NCI-H446 (cell line): ENCODE measurements around the gene TTR.

ENCODE experiments used
- DNase-seq, 2 experiments: peaks; one replicate each; lab custom pipeline; 2025; lab: John Stamatoyannopoulos, UW

TTR gene

DNA sequence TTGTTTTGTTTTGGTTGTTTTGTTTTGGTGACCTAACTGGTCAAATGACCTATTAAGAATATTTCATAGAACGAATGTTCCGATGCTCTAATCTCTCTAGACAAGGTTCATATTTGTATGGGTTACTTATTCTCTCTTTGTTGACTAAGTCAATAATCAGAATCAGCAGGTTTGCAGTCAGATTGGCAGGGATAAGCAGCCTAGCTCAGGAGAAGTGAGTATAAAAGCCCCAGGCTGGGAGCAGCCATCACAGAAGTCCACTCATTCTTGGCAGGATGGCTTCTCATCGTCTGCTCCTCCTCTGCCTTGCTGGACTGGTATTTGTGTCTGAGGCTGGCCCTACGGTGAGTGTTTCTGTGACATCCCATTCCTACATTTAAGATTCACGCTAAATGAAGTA lies at the start of gene TTR:
TSS of gene TTR (plus strand) at position 250 of the 400 bp plus-strand sequence. CDS start at position 276, 26 bp downstream.
- no peak for DNase-seq

DNA sequence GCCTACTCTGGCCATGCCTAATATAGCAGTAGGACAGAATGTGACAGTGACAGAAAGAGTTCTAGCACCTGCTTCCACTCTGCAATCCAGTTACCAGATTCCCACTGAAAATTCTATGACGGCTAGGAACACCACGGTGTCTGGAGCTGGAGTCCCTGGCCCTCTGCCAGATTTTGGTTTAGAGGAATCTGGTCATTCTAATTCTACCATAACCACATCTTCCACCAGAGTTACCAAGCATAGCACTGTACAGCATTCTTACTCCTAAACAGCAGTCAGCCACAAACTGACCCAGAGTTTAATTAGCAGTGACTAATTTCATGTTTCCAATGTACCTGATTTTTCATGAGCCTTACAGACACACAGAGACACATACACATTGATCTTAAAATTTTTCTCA lies 45.2 kb upstream of the TTR start:
- DNase-seq = no peak

DNA sequence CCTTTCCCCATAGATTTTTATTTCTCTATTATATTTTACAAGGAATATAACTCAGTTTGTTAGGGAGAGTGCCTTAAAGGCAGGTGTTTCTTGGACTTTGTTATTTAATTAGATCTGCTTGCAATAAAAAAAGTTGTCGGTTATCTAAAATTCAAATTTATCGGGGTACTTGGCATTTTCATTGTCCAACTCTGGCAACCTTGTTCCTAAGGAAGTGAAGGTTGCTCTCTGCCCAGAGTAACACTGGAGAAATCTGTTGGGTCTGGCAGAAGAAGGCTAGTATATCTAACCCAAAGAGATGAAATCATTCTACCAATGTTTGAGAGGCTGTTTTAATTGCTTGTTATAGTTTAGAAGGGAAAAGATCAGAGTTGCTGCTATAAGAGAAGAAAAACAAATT lies 42.8 kb upstream of the TTR start:
- DNase-seq = no peak

DNA sequence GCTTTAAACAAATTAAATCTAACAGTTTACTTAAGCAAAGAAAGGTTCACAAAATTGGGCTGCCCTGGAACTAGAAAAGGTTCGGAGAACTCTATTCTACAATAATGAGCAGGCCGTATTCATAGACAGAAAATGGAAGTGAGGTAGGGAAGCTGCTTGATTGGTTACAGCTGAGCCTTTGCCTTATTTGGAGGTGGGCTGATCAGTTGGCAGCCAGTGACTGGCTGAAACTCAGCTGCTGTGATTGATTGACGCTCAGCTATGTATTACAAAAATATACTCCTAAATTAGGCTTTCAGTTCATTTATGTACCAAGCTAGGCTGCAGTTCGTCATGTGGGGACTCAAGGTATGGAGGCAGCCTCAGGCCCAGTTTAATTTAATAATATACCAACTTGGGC lies 42.3 kb upstream of the TTR start:
- DNase-seq = no peak

DNA sequence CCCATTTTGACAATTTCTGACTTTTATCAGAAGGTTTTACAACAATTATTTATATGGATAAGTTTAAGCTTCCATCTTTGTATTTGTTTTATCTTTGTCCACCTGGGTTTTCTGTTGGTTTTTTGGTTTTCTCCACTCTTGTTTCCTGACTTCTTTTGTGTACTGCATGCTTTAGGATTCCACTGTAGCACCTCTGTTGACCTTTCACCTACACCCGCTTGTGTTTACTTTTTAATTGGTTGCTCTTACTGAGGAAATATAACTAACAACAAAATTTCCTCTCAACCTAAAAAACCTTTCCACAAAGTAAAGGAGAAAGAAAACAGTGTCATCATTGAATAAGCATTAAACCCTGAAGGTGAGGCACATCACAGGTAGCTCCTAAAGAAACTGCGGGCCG lies 39.8 kb upstream of the TTR start:
- no peak for DNase-seq

DNA sequence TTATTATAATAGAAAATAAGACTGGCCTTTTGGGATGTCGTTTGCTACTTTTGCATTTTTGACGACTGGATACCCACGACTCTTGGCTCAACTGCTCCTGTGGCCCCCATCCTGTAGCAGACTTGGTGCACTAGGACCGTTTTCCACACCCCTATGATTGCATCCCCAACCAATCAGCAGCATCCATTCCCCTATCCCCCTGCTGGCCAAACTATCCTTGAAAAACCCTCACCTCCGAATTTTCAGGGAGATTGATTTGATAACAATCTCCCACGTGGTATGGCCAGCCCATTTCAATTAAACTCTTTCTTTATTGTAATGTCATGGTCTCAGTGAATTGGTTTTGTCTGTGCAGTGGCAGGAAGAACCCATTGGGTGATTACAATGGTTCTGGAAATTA lies 37.9 kb upstream of the TTR start:
- DNase-seq = no peak

DNA sequence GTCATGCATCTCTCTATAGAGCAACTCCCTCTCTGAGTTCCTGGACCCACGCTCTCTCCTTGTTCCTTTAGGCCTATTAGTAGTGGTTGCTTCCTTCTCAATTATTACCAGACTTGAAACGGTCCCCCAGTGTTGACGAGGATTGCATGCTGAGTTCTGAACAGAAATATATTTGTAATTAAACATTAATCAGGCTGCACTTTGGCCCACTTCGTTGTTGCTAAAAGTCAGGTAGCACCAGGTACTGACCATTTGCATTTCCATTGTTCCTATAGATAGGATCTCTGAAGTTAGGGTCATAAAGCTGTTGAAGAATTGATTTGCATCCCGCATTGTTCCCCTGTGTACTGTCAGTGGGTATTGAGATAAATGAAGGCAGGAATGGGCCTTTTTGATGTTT lies 36.9 kb upstream of the TTR start:
- no peak for DNase-seq

DNA sequence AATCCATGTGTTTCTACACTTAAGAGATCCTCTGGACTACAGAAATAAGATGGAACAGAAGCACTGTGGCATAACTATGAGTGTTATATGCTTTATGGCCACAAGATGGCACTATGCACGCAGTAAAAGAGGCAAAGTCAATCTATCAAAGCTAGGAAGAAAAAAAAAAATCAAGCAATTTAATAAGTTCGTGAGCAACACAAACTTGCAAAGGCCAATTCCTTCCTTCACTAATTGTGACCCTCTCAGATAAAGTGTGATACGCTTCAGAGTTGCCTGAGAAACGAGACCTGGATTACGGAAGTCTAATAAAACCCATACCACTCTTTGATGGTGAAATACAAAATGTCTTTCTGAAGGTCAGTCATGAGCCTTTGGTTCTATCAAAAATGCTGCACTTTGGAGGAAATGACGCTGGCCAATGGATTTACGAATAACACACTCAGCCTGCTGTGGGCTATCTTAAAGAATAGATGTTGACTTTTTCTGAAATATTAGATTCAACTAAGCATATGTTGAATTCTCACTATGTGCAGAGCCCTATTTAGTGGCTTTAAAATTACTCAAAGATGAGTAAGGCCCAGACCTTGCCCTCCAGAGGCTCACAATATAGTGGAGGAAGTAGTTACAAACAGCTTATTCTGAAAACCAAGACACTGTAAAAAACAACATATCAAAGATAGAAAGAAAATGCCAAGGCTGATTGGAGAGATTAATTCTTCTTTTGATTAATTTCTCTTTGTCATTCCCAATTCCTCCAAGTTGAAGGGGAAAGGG lies 35.5 kb upstream of the TTR start:
- DNase-seq = peak; percentile 1 to 60

DNA sequence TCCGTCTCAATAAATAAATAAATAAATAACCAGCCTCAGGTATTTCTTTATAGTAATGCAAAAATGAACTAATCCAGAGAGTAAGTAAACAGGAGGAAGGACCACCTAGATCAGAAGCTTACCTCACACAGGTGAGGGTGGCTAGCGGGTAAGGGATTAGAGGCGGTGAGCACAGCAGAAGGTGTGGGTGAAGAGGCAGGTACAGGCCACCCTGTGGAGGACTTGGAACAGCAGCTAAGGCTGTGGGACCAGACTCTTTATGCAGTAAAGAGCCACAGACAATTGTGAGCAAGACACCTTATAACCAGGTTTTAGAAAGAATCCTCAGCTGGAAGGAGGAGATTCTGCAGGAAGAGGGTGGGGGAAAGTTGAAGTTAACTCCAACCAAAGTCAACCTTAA lies 34.2 kb upstream of the TTR start:
- DNase-seq = no peak

DNA sequence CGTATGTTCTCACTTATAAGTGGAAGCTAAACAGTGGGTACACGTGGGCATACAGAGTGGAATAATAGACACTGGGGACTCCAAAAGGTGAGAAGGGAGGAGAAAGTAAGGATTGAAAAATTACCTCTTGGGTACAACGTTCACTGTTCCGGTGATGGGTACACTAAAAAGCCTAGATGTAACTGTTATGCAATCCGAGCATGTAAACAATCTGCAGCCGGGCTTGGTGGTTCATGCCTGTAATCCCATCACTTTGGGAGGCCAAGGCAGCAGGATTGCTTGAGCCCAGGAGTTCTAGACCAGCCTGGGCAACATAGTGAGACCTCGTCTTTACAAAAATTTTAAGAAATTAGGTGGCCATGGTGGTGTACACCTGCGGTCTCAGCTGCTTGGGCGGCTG lies 33.1 kb upstream of the TTR start:
- DNase-seq = no peak

DNA sequence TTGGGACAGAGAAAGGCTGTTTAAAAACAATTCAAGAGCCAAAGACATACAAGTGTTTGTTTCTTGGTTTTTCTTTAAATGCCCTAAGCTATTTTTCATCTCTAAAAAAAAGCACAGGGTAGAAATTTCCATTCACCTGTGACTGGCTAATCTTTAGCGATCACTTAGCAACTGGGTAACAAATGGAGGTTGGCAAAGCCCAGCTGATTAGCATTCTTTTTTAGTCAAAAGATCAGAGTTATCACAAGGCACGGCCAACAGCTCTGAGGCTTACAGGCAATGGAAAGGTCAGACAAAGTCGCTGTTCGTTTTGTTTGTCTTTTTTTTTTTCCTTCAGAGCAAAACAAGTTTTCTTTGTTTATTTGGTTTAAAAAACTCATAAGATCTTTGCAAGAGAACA lies 29.0 kb upstream of the TTR start:
- DNase-seq = no peak

DNA sequence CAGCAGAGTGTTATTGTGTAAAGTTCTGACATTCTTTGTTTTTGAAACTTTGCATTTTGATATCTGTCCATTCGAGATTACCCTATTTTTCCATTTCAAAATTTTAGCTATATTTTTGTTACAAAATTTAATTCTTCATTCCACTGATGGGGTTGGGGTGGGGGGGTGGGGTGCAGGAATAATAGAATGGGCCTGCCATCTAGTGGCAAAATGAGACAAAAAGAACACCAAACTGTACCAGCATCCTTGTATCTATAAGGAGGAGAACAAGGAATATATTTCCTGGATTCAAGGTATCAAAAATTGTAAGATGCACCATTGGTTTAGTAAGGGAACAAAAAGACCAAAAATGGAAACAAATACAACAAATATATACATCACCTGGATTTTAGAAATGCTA lies 27.9 kb upstream of the TTR start:
- no peak for DNase-seq

DNA sequence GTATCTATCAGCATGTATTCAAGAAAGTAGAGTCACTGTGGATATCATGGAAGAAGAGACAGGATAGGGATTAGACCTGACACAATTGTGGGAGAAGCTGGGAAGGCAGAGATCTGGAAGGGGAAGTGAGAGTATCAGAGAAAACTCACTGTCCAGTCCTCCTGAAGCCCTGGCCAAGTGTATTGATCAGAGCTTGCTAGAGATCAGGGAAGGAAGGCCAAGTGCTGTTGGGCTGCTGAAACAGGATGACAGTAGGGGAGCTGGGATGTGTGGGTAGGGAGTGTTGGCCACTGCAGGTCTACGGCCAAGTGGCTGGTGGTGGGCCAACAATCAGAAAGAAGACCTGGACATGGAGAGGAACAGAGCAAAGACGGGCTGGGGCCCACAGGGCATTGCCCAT lies 26.3 kb upstream of the TTR start:
- DNase-seq = no peak

DNA sequence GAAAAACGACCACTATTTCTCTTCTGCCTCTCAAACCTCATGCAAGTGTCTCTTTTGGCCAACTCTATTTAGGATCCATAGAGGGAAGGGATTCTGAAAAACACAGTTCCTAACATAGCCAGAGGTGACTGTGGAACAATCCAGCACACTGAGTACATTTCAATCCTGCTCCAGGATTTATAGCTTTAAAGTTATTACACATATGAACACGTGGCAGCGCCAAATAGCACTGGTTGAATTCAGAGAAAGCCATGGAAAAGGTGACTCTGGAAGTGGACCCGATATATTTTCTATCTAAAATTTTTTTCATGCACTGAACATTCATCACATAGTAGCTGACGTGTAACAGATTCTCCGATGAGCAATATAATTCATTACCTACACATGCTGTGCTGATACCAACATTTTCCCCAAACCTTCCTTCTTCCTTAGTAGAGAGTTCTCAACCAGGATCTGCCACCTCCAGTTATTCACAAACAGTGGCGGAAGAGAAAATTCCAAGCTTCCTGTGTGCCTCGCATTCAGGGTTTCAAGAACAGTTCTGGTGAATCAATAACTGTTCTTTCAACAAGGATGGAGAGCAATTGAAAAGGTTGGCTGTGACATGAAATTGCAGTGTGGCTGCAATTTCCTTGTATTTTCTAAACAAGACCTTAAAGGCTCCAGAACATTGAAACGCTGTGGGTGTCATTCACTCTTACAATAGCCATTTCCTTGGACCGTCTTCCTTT lies 25.7 kb upstream of the TTR start:
- no peak for DNase-seq

DNA sequence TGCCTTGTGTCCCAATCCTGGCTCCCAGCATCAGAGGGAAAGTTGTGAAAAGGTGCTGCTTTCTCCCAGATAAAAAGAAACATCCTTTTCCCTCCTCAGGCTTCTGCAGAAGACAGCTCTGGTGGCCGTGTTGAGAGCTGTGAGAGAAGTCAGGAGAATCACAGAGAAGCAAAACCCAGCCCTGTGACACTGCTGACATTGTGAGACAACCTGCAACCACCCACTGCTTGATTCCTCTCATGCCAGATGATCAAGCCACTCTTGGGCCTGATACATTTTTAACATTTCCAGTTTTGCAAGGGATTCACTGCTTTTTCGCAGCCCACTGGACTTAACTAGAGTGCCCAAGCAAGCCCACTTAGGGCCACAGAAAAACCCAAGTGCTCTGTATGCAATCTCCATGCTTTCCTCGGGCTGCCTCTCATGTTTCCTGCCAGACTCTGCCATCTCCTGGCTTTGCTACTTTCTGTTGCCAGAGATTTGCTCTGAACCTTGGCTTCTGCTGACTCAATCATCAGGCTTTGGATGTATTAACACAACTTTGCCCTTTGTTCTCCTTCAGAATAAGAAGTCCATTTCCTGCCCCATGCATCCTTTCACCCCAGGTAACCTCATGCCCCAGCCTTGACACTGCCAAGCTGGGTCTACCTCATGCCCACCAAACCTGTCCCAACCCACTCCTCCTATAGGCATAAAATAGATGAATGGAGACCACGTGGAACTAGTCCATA lies 24.9 kb upstream of the TTR start:
- no peak for DNase-seq

DNA sequence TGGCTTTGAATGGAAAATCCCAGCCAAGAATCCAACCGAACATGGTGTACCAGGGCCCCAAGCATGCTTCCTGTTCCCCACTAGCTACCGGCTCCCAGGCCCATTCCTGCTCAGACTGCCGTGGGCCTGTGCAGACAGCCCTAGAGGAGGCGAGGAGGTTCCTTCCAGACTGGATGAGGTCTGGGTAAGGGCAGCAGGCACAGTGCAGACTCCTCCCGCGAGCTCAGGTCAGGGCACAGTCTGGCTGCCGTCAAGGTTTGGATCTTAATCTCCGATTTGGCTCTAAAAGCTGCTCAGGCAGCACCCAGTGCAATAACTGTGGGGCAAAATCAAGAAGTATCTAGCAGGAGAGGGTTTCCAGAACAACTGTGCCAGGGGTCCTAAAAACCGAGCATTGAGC lies 19.3 kb upstream of the TTR start:
- DNase-seq = no peak

DNA sequence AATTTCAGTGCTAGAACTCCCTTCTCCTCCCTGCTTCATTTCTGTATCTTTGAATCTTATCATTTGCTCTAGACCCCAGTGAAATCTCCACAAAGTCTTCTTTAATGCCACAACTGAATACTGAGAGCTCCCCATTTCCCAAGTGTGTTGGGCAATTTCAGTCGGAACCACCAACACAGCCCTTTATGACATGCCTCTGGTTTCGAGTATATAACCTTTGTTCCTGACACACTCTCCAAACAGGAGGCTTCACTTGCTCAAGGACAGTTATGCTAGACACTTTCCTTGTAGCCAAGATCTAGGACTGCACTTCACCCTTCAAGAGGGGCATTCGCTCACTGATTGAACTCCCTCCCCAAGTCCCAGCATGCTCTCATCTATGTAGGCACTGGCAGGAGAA lies 18.6 kb upstream of the TTR start:
- no peak for DNase-seq

DNA sequence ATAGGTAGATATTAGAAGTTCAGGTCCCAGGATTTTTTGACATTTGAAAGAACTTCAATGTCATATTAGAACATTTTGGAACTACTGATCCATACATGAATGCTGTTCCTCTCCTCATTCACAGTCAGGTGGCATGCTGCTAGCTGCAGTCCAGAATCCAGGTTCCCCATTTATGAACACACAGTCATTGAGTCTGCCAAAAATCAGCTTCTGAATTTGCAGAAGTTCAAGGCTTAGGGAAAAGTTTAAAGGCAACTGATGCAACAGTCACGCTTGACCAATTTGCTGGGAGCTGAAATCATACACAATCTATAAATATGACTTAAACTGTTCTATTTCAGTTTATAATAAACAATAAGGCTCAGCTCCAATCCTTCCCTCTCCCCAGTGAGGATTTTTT lies 17.3 kb upstream of the TTR start:
- DNase-seq = no peak

DNA sequence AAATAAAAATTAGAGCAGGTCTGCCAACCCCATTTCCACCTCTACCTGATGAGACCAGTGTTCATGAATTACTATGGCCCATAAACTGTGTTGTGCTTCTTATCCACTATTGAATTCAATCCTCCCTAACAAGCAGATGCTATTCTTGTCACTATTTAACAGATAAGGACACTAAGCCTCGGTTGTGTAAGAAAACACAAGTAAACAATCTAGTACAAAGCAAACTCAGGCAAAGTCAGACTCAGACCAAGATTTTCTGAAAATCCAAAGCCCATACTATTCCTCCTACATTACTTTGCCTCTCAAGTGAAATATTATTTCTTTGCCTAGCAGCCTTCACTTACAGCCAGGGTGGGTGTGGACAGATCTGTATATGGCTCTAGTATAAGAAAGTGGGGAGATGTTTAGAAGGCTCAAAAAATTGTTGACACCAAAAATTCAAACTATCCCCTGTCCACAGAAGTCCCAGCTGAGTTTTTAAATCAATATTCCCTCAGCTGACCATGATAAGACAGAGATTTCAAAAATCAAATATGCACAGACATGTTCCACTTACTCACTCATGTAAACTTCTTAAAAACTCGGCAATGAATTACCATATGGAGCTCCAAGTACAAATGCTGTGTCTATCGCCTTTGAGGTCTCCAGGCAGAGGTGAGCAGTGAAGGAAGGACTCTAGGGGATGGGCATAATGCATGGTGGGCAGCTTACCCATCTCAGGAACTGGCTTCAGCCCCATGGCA lies 16.0 kb upstream of the TTR start:
- DNase-seq = no peak

DNA sequence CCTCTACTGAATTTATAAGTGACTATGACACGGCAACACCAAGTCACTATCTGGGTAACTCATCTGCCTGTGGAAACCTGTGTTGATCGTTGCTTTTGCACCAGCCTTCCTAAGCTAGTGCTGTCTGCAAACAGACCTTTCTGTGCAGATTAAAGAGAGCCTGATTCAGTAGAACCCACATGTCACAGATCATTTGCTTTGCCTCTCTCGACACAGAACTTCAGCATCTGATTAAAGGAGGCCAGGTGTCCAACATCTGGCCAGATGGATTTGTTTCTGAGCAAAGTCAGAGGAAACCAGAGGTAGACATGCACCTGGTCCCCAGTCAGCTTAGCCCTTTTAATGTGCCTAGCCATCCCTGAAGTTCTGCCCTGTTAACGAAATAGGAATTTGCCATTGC lies 15.0 kb upstream of the TTR start:
- DNase-seq = no peak

DNA sequence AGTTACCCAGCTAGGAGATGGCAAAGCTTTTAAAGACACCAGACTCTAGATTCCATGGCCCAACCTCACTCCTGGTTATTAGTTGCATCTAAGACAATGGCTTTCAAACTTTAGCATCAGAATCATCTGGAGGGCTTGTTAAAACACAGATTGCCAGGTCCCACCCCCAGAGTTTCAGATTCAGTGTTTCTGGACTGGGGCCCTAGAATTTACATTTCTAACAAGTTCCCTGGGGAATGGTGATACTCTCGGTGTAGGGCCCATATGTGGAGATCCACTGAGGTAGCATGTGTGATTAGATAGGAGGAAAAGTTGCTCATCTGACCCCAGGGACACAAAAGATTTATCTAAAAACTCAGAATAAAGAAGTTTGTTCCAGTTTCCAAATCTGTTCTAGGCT lies 14.5 kb upstream of the TTR start:
- no peak for DNase-seq

DNA sequence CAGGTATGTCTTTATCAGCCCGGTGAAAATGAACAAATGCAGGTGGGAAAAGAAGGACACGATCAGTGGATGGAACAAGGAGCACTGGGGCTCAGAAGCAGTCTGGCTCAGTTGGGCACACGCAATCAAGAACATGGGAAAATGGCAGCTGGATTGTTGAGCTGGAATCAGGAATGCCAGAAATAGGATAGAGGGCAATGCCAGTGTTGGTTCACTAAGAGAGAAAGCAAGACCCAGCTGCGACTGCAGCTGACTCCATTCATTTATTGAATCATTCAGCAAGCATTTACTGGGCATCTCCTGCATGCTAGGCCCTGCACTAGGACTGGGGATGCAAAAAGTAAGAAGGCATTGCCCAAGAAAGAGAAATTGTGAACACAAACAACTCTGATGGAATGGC lies 13.6 kb upstream of the TTR start:
- DNase-seq = no peak
